Measurements from ENCODE around the gene UBE2L5.

The UBE2L5 gene

GRCh38 chr13:30406779-30407416, 15.4 kb upstream of the UBE2L5 start:
- DNase-seq (ENCODE audit: low spot score): no peak

GRCh38 chr13:30408319-30409101, 13.8 kb upstream of the UBE2L5 start:
- peak; percentile 93 for DNase-seq (ENCODE audit: low spot score)

DNA sequence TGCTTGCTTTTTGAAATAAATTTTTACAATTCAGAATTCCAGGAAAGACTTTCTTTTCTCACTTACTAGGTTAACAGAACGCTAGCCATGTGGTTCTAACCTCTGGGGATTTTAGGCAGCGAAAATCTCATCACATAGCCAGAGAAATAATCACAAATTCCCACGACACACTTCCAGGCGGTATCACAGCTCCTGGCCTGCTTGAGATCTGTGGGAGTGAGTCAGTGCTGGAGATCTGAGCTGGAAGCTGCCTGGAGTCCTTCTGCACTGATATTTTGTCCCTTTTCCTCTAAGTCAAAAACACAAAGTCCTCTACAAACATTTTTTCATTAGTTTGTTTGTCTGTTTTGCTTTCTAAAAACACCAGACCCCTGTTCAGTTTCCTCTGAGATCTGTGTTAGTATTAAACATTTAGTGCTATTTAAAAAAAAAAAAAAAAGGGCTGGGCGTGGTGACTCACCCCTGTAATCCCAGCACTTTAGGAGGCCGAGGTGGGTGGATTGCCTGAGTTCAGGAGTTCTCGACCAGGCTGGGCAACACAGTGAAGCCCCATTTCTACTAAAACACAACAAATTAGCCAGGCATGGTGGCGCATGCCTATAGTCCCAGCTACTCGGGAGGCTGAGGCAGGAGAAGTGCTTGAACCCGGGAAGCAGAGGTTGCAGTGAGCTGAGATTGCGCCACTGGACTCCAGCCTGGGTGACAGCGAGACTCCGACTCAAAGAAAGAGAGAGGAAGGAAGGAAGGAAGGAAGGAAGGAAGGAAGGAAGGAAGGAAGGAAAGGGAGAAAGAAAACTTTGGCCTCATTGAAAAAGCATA, 12.2 kb upstream of the UBE2L5 start:
- DNase-seq (ENCODE audit: low spot score): no peak

GRCh38 chr13:30410705-30411125, 11.6 kb upstream of the UBE2L5 start:
- no peak for DNase-seq (ENCODE audit: low spot score)

- DNase-seq (ENCODE audit: low spot score): no peak
Measured at GRCh38 chr13:30412346-30412745, 9.9 kb upstream of the UBE2L5 start.

- no peak for DNase-seq (ENCODE audit: low spot score)
Measured at GRCh38 chr13:30413842-30414241, 8.5 kb upstream of the UBE2L5 start.

DNA sequence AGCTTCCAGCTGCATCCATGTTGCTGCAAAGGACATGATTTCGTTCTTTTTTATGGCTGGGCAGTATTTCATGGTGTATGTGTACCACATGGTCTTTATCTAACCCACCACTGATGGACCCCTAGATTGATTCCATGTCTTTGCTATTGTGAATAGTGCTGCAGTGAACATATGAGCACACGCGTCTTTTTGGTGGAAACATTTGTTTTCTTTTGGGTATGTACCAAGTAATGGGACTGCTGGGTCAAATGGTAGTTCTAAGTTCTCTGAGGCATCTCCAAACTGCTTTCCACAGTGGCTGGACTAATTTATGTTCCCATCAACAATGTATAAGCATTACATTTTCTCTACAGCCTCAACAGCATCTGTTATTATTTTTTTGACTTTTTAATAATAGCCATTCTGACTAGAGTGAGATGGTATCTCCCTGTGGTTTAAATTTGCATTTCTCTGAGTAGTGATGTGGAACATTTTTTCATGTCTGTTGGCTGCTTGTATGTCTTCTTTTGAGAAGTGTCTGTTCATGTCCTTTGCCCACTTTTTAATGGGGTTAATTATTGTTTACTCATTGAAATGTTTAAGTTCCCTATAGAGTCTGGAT, 6.8 kb upstream of the UBE2L5 start:
- no peak for DNase-seq (ENCODE audit: low spot score)

GRCh38 chr13:30416471-30416870, 5.8 kb upstream of the UBE2L5 start:
- no peak for DNase-seq (ENCODE audit: low spot score)

DNA sequence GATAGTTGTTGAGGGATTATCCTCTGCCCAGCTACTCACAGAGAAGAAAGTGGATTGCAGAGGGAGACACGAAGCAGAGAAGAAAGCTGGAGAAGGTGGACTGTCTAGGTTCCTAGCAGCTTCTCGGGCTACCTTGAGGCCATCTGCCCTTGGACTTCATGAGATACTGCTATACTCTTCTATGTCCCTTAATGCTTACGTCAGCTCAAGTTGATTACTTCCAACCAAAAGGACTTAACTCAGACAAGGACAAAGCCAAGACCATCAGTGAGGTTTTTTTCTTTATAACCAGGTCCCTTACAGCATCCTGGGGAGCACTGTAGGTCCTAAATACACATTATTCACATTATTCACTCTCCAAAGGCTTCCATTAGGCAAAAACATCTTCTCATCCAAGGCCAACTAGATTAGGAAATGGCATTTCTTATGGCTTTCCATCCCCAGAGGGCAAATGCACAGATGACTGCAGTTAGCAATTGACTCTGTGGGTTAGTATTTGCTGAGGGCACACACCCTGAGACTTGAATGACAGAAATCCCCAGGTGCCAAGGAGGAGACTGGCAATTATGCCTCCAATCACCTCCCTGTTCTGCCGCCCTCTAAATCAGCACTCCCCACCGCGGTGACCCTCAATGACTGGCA, 4.1 kb upstream of the UBE2L5 start:
- no peak for DNase-seq (ENCODE audit: low spot score)

DNA sequence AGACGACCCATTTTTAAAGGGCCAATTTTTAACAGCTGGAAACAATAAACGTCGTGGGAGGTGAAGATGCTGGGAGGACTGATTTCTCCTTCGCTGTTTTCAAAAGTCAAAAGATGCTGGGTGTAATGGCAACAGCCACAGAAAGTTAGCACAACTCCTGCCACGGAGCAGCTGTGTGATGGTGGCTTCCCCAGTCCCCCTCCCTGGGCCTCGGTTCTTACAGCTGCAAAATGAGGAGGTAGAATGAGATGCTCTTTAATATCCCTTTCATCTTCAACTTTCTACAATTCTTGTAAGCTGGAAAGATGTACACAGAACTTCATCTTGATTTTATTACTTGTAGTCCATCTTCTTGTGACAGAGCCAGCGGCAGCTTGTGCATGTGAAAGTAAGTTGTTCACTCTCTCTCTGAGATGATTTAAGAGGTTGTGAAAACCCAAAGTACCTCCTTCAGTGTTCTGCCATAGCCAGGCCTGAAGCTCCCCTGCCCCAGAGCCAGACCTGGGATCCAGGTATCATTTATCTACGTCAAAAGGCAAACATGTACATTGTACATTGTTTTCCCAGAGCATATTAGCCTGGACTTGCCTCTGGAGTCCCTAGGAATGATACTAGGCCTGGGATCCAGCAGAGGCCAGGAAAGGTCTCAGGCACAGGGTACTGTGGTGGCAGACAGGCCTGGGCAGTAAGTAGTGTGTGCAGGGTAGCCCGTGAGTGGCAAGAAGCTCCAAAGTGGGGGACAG, 3.4 kb upstream of the UBE2L5 start:
- DNase-seq (ENCODE audit: low spot score): no peak

GRCh38 chr13:30421093-30422053, 920 bp upstream of the UBE2L5 start:
- DNase-seq (ENCODE audit: low spot score): peak; percentile 41

DNA sequence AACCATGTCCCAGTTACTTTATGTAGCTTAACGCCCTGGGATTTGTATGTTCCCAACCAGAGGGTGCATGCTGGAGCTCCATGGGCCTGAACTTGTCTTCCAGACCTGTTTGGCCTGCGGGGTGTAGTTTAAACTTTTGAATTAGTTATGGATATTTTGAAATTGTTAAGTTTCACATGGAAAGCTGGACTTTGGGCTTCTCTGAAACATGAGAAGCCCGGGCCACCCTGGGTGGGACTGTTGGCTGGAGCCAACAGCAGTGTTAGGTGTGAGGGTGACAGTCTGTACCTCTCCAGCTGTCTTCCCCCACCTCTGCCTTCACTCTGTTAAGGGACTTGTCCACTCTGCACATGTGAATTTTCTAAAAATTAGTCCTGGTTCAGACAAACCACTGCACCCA, 1.6 kb downstream of the UBE2L5 start:
- no peak for DNase-seq (ENCODE audit: low spot score)

DNA sequence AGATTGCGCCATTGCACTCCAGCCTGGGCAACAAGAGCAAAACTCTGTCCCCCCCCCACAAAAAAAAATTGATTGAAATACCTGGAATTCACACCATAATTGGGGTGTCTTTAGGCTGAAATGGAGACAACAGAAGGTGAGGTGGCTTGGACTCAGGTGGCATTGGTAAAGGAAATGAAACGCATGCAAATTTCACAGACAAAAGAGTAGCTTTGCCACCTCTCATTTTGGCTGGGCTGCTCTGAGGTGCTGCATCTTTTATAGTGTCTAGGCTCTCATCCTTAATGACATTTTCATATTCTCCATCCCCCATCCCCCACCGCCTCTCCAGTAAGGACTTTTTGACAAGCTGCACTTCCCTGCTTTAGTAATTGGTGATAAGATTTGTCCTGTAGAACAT, 6.9 kb downstream of the UBE2L5 start:
- no peak for DNase-seq (ENCODE audit: low spot score)

- peak; percentile 46 for DNase-seq (ENCODE audit: low spot score)
Measured at GRCh38 chr13:30429721-30430694, 7.7 kb downstream of the UBE2L5 start.

GRCh38 chr13:30431269-30431940, 9.1 kb downstream of the UBE2L5 start:
- DNase-seq (ENCODE audit: low spot score): no peak

DNA sequence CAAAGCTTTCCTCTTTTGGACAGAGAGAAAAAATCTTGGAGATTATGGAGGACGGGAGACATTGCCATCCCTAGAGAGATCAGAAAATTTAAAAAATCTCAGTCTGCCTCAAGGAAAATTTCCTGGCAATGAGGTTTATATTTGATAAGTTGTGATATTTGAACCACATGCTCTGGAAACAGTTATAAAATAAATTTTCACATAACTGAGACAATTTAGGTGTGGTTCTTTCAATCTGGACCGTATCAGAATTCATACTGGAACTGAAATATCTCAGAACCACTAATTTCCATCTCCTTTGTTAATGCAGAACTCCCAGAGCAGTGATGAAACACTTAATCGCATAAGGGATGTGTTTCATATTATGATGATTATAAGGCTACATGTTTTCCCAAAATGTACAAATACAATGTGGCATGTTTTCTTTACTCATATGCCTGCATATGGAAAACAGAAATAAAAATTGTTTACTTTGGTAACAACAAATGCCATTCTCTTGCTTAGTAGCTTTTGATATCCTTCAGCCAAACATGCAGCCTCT, 13.7 kb downstream of the UBE2L5 start:
- DNase-seq (ENCODE audit: low spot score): no peak

GRCh38 chr13:30437177-30437576, 14.9 kb downstream of the UBE2L5 start:
- no peak for DNase-seq (ENCODE audit: low spot score)

GRCh38 chr13:30438286-30438685, 16.0 kb downstream of the UBE2L5 start:
- no peak for DNase-seq (ENCODE audit: low spot score)
